PC-9 (cell line): ENCODE data around the gene SCT. TPM values are rescaled to one million over a fixed set of nuclear protein-coding genes. Genes with fewer than 3 reads are reported as not detected.

ENCODE experiments used
- BruUV-seq: library from RNA; stranded (reverse); fragments of 400-500 nt; replicated peaks from 2 replicates; lab custom pipeline; 2021; lab: Mats Ljungman, UMichigan
- CTCF ChIA-PET: fragments of 300-600 bp; sonication (Branson Sonifier 250); formaldehyde crosslinking; loops from one replicate; lab custom pipeline; 2022; ENCODE audit warnings: antibody characterized with exemption; lab: Charles Lee
- POLR2A ChIA-PET: fragments of 300-600 bp; sonication (Branson Sonifier 250); formaldehyde crosslinking; loops from one replicate; lab custom pipeline; 2022; ENCODE audit warnings: antibody characterized with exemption; ENCODE audit not compliant: unreplicated experiment; lab: Charles Lee
- DNase-seq, 2 experiments: peaks; one replicate each; pipeline versions ENCODE4 v3.0.0 to v3.0.0-alpha.2; 2015 to 2022; ENCODE audit warnings: mixed read lengths in 1 of 2
- H2AFZ ChIP-seq: fragments of 200-600 bp; sonication (generic); 2 replicates; pipeline ENCODE4 v1.8.1; 2017; ENCODE audit warnings: antibody characterized with exemption
- H3F3A ChIP-seq: fragments of 200-600 bp; sonication (generic); 2 replicates; pipeline ENCODE4 v1.8.1; 2017; ENCODE audit warnings: antibody characterized with exemption, mild to moderate bottlenecking, low read depth; ENCODE audit not compliant: insufficient read depth
- H3K27ac ChIP-seq: fragments of 200-600 bp; sonication (generic); 2 replicates; pipeline ENCODE4 v1.6.1; 2016; ENCODE audit warnings: mixed run types
- H3K27me3 ChIP-seq: fragments of 200-600 bp; sonication (generic); 2 replicates; pipeline ENCODE4 v1.6.1; 2016; ENCODE audit warnings: low read depth, mixed run types; ENCODE audit not compliant: insufficient read depth
- H3K36me3 ChIP-seq: fragments of 200-600 bp; sonication (generic); 2 replicates; pipeline ENCODE4 v1.6.1; 2016; ENCODE audit warnings: low read depth, mixed run types
- H3K4me1 ChIP-seq: fragments of 200-600 bp; sonication (generic); replicated peaks from 2 replicates; pipeline ENCODE4 v1.6.1; 2016; ENCODE audit warnings: mixed run types; ENCODE audit not compliant: insufficient read depth
- H3K4me2 ChIP-seq: fragments of 200-600 bp; sonication (generic); 2 replicates; pipeline ENCODE4 v1.6.1; 2017; ENCODE audit warnings: mixed run types
- H3K4me3 ChIP-seq: fragments of 200-600 bp; sonication (generic); 2 replicates; pipeline ENCODE4 v1.6.1; 2016; ENCODE audit warnings: mixed run types
- H3K79me2 ChIP-seq: fragments of 200-600 bp; sonication (generic); 2 replicates; pipeline ENCODE4 v1.6.1; 2017; ENCODE audit warnings: low read depth, mixed run types
- H3K9me2 ChIP-seq: fragments of 200-600 bp; sonication (generic); 2 replicates; pipeline ENCODE4 v1.8.1; 2017; ENCODE audit warnings: mild to moderate bottlenecking; ENCODE audit not compliant: insufficient read depth
- H3K9me3 ChIP-seq: fragments of 200-600 bp; sonication (generic); 2 replicates; pipeline ENCODE4 v1.8.1; 2016; ENCODE audit warnings: low read depth; ENCODE audit not compliant: insufficient read depth
- H4K20me1 ChIP-seq: fragments of 200-600 bp; sonication (generic); 2 replicates; pipeline ENCODE4 v1.8.1; 2017; ENCODE audit not compliant: insufficient read depth
- EZH2 ChIP-seq: fragments of 200-600 bp; sonication (generic); IDR thresholded peaks from 2 replicates; pipeline ENCODE4 v1.8.0; 2017; ENCODE audit warnings: antibody characterized with exemption, low read depth
- intact Hi-C: fragments of 100-400 bp; cut with micrococcal nuclease; formaldehyde crosslinking; loops from one replicate; pipeline ENCODE4 v1.10.0; 2022; ENCODE audit not compliant: unreplicated experiment
- total RNA-seq: library from RNA; stranded (reverse); gene quantifications from 2 replicates; pipeline ENCODE4 v1.2.3, GENCODE V29; 2021
- TF ChIP-seq, protein P1 (sequence below): fragments of 200-600 bp; sonication (generic); conservative IDR thresholded peaks from 2 replicates; pipeline ENCODE4 v1.6.1; 2017; ENCODE audit warnings: mixed run types, antibody characterized with exemption, mild to moderate bottlenecking, moderate library complexity

Gene SCT
- total RNA-seq, 1 experiment from 2014 or later: not detected

DNA sequence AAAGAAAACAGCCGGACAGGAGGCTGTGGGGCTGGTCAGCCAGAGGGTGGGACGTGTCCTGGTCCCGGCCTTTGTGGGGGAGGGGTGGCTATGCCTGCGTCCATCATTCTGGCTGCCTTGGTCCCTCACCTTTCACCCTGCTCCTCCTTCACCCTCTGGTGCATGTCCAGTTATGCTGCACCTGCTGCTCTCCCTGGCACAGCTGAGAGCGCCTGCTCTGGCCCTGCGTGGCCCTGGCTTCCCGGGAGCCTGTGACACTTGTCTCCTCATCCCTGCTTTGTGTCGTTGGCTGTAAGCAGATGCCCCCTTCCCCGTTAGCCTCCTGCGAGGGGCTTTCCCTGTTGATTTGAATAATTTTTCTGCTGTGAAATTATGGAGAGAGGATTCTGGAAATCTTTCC, 34.1 kb downstream of the SCT start:
- peaks cover 10% of the 10 kb centered on the region for H4K20me1 ChIP-seq
- no peaks in the 10 kb centered on the region for H3K79me2 ChIP-seq
- H3K27ac ChIP-seq: no peak overlapping the region
- no TSS peak for BruUV-seq
- no peaks in the 10 kb centered on the region for H3K9me3 ChIP-seq
- no peak overlapping the region for H3K4me2 ChIP-seq
- no peaks in the 10 kb centered on the region for H3K27me3 ChIP-seq
- H3K36me3 ChIP-seq: no peaks in the 10 kb centered on the region
- no peaks in the 10 kb centered on the region for H3K4me1 ChIP-seq
- intact Hi-C loops: no loop called here
- H2AFZ ChIP-seq: no peak overlapping the region
- TF ChIP-seq, protein P1, sequence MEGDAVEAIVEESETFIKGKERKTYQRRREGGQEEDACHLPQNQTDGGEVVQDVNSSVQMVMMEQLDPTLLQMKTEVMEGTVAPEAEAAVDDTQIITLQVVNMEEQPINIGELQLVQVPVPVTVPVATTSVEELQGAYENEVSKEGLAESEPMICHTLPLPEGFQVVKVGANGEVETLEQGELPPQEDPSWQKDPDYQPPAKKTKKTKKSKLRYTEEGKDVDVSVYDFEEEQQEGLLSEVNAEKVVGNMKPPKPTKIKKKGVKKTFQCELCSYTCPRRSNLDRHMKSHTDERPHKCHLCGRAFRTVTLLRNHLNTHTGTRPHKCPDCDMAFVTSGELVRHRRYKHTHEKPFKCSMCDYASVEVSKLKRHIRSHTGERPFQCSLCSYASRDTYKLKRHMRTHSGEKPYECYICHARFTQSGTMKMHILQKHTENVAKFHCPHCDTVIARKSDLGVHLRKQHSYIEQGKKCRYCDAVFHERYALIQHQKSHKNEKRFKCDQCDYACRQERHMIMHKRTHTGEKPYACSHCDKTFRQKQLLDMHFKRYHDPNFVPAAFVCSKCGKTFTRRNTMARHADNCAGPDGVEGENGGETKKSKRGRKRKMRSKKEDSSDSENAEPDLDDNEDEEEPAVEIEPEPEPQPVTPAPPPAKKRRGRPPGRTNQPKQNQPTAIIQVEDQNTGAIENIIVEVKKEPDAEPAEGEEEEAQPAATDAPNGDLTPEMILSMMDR: no peak
- no peak for TF ChIP-seq EZH2
- H3K9me2 ChIP-seq: no peaks in the 10 kb centered on the region
- DNase-seq: no peak
- H3F3A ChIP-seq: no peaks in the 10 kb centered on the region; the same call in 1 of the 2 replicates
- ChIA-PET POLR2A (no interaction called here), CTCF (no interaction called here)
- no peak overlapping the region for H3K4me3 ChIP-seq

DNA sequence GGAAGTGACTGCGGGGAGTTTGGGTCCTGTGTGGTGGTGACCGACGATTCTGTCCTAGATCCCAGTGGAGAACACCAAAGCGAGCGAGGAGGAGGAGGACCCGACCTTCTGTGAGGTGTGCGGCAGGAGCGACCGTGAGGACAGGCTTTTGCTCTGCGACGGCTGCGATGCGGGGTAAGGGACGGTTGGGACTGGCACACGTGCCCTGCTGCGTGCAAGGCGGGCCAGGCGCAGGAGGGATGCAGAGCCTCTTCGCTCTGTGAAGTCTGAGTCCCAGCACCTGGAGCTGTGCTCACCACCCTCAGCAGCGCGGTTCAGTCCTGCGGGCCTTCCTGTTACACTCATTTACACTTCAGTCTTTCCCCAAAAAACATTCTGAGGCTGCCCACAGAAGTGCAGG, 34.5 kb downstream of the SCT start:
- H3K4me1 ChIP-seq: no peaks in the 10 kb centered on the region
- ChIA-PET POLR2A (no interaction called here), CTCF (no interaction called here)
- no peak for TF ChIP-seq EZH2
- TF ChIP-seq, protein P1: no peak
- H3K79me2 ChIP-seq: no peaks in the 10 kb centered on the region
- no peaks in the 10 kb centered on the region for H3K36me3 ChIP-seq
- H3K27ac ChIP-seq: no peak overlapping the region
- H3K4me2 ChIP-seq: no peak overlapping the region
- intact Hi-C loops: no loop called here
- no peaks in the 10 kb centered on the region; the same call in 1 of the 2 replicates for H3F3A ChIP-seq
- no peaks in the 10 kb centered on the region for H3K9me2 ChIP-seq
- DNase-seq: no peak
- BruUV-seq: no TSS peak
- no peaks in the 10 kb centered on the region for H3K27me3 ChIP-seq
- no peak overlapping the region for H3K4me3 ChIP-seq
- peaks cover 10% of the 10 kb centered on the region for H4K20me1 ChIP-seq
- H3K9me3 ChIP-seq: no peaks in the 10 kb centered on the region
- no peak overlapping the region for H2AFZ ChIP-seq

DNA sequence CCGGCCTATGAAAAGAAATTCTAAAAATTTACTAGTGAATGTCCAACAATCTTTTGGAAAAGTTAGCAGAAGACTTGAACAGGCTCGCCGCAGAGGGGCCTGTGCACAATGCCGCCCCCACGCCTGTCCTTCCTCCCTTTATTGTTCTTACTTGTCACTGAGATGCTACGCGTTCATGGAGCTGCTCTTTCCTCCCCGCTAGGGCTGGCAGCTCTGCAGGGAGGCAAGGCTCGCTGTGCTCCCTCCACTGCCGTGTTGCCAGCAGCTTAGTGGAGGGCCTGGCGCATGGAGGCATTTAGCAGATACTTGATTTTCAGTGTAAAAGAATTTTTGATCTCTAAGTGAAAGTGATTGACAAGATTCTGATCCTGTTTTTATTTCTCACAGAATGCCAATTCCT, 36.0 kb downstream of the SCT start:
- H3F3A ChIP-seq: no peaks in the 10 kb centered on the region; the same call in 1 of the 2 replicates
- no peaks in the 10 kb centered on the region for H3K79me2 ChIP-seq
- no peaks in the 10 kb centered on the region for H3K9me3 ChIP-seq
- POLR2A ChIA-PET: no interaction called here
- no peak overlapping the region for H3K4me3 ChIP-seq
- no peaks in the 10 kb centered on the region for H3K4me1 ChIP-seq
- H3K27ac ChIP-seq: no peak overlapping the region
- BruUV-seq: no TSS peak
- TF ChIP-seq, protein P1: no peak
- TF ChIP-seq EZH2: no peak
- H3K36me3 ChIP-seq: no peaks in the 10 kb centered on the region
- peaks cover 10% of the 10 kb centered on the region for H4K20me1 ChIP-seq
- intact Hi-C loops: no loop called here
- CTCF ChIA-PET: no interaction called here
- H3K9me2 ChIP-seq: no peaks in the 10 kb centered on the region
- DNase-seq: no peak
- no peaks in the 10 kb centered on the region for H3K27me3 ChIP-seq
- H2AFZ ChIP-seq: no peak overlapping the region
- no peak overlapping the region for H3K4me2 ChIP-seq
